ENCODE data around the gene PDAP1. TPM values are rescaled to one million over a fixed set of nuclear protein-coding genes. Genes with fewer than 3 reads are reported as not detected.

Gene PDAP1
- total RNA-seq, 1 experiment from 2014 or later = 200 TPM

- TF ChIP-seq, protein P1, sequence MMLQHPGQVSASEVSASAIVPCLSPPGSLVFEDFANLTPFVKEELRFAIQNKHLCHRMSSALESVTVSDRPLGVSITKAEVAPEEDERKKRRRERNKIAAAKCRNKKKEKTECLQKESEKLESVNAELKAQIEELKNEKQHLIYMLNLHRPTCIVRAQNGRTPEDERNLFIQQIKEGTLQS (IDR thresholded peaks at IDR 0.05) = no peak
- TF ChIP-seq POLR2A (IDR thresholded peaks at IDR 0.05; ENCODE audit: borderline replicate concordance, extremely low read depth, insufficient read depth, insufficient read length) (peak; percentile 41), ELF1 (IDR thresholded peaks at IDR 0.05; ENCODE audit: borderline replicate concordance, low read depth) (no peak), FOSL1 (IDR thresholded peaks at IDR 0.05; ENCODE audit: low read depth) (no peak), POLR2AphosphoS5 (IDR thresholded peaks at IDR 0.05; ENCODE audit: low read depth, low read length) (peak; percentile 89), TCF7L2 (IDR thresholded peaks at IDR 0.05; ENCODE audit: borderline replicate concordance, extremely low read depth, insufficient read depth, insufficient read length) (no peak), EGR1 (IDR thresholded peaks at IDR 0.05; ENCODE audit: low read depth) (peak; percentile 90), RAD21 (IDR thresholded peaks at IDR 0.05; ENCODE audit: low read depth) (no peak), EZH2 (IDR thresholded peaks at IDR 0.05) (no peak), MAX (IDR thresholded peaks at IDR 0.05) (0 out of 2 replicates have a peak, but pooled peaks have one; percentile 35), ZFX (IDR thresholded peaks at IDR 0.05) (peak; percentile 36; the same call in 1 of the 2 replicates)
- TF ChIP-seq, protein P2, sequence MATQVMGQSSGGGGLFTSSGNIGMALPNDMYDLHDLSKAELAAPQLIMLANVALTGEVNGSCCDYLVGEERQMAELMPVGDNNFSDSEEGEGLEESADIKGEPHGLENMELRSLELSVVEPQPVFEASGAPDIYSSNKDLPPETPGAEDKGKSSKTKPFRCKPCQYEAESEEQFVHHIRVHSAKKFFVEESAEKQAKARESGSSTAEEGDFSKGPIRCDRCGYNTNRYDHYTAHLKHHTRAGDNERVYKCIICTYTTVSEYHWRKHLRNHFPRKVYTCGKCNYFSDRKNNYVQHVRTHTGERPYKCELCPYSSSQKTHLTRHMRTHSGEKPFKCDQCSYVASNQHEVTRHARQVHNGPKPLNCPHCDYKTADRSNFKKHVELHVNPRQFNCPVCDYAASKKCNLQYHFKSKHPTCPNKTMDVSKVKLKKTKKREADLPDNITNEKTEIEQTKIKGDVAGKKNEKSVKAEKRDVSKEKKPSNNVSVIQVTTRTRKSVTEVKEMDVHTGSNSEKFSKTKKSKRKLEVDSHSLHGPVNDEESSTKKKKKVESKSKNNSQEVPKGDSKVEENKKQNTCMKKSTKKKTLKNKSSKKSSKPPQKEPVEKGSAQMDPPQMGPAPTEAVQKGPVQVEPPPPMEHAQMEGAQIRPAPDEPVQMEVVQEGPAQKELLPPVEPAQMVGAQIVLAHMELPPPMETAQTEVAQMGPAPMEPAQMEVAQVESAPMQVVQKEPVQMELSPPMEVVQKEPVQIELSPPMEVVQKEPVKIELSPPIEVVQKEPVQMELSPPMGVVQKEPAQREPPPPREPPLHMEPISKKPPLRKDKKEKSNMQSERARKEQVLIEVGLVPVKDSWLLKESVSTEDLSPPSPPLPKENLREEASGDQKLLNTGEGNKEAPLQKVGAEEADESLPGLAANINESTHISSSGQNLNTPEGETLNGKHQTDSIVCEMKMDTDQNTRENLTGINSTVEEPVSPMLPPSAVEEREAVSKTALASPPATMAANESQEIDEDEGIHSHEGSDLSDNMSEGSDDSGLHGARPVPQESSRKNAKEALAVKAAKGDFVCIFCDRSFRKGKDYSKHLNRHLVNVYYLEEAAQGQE (IDR thresholded peaks at IDR 0.05; ENCODE audit: low read depth) = no peak
Observed at GRCh38 chr7:99374111-99375064, 34.0 kb downstream of the PDAP1 start, which contains the start of gene ARPC1B (continued).
